Glomerular visceral epithelial cell (primary cell): ENCODE measurements around the gene AGXT2.
"Not testable (repeated sequence)": the region's sequence is repeated elsewhere in the genome, so short reads cannot be mapped to it uniquely, and the experiment has no call there.

Experiments used
- DNase-seq: peaks from one replicate; pipeline ENCODE4 v3.0.0-alpha.2; 2016; ENCODE audit errors: extremely low spot score

The AGXT2 gene

DNA sequence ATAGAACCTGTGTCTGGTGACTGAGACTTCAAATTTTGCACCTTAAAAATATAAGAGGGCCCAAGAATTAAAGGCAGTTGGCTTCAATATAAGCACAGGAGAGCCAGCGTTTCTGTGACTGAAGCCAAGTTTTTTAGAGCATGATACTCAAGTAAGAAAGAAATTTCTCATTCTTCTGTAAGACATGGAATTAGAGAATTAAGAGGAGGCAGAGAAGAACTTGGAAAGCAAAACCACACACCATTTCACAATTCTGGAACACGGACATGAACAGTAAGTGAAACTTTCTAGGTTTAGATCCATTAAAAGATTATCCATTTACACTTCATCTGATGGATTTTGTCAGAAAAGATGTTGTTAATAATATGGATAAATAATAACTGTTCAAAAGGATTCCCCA, 8.9 kb upstream of the AGXT2 start:
- DNase-seq = no peak

GRCh38 chr5:35052838-35053237, 5.1 kb upstream of the AGXT2 start:
- no peak for DNase-seq

DNA sequence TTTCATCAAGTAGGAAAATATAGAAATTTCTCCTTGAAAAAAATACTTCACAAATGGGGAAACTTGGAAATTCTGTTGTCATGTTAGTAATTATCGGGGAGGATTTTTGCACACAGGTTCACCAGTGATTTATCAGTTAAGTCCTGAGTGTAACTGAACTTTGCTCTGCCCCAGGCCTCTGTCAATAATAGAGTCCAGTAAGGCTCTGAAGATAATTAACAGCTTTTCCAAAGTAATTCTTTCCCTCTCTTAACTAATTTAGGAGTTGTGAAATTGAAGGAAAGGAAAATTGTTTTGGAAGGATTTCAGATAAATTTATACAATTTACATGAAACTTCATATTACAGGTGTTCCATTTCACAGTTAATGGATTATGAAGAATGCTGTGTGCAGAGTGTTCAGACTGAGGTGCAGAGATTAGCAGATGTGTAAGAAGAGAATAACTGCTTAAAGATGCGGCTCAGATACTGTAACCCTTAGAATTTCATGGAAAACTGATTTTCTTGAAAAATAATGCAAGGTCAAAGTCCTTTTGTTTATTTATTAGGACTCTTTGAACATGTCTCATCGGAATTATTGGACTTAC, 2.9 kb upstream of the AGXT2 start:
- no peak for DNase-seq

DNA sequence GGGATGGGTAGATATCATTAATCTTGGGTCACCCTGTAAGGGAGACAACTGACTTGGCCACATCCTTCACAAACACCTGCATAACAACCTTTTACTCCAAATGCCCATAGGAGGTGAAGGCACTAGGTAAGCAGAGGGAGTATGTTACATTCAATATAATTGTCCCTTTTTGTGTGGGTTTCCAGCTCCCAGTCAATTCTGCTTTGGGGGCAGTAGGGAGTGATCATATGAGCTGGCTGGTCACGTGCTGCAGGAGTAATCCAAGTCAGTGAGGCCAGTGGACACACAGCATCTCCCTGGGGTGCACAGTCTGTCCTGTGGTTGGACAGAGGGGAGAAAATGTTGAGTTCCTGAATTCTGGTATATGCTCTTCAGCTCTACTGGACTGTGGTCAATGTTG, 1.2 kb upstream of the AGXT2 start:
- DNase-seq = no peak

DNA sequence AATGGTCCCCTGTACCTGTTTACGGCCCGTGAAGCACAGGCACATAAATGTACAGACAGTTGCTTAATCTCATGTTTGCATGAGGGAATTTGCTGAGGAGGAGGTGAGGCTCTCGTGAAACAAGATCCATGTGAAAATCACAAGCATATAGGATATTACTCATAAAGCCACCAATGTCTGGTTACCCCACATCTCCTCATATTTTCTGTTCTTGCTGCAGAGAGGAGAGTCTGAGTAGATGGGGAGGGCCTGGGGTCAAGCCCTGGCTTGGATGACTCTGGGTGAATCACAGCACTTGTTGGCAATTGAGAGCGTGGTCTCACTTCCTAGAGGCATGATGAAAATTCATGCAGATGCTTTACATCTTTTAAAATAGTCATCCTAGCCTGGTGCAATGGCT, 975 bp downstream of the AGXT2 start:
- peak; percentile 76 for DNase-seq

- DNase-seq = no peak
Observed at GRCh38 chr5:35045280-35045679, 2.5 kb downstream of the AGXT2 start.

- DNase-seq = no peak
Observed at GRCh38 chr5:35044649-35045048, 3.1 kb downstream of the AGXT2 start.

DNA sequence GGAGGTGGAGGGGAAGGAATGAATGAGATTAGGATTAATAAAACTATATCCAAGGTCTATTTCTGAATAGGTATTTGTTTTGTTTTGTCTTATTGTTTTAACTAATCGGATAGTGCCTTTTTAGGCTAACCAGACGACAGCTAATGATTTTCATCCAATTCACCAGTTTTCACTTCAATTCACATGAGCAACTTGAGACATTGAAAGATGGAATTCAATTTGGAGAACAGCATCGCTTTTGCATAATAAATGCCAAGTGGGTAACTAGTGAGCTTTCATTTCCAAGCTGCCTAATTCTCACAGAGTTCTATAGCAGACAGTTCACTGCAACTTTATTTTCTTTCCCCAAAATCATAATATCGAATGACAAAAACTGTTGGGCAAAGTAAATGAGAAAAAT, 5.0 kb downstream of the AGXT2 start:
- no peak for DNase-seq

- DNase-seq = no peak
Observed at GRCh38 chr5:35041261-35041660, 6.5 kb downstream of the AGXT2 start.

DNA sequence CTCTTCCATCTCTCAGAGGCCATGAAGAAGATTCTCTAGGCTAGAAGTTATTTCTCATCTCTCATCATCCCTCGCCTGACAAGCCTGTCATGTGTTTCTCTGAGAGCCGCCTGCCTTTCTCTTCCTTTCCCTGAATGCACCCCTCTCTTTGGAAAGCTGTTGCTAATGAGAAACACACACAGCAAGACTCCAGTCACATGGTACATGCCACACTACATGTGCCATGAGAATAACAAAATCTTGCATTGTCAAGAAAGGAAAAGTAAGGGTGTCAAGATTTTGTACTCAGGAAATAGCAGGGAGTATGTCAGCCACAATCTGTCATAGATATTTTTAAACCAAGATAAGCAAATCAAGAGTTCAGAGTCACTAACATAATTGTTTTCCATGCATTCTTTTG, 8.9 kb downstream of the AGXT2 start:
- no peak for DNase-seq

DNA sequence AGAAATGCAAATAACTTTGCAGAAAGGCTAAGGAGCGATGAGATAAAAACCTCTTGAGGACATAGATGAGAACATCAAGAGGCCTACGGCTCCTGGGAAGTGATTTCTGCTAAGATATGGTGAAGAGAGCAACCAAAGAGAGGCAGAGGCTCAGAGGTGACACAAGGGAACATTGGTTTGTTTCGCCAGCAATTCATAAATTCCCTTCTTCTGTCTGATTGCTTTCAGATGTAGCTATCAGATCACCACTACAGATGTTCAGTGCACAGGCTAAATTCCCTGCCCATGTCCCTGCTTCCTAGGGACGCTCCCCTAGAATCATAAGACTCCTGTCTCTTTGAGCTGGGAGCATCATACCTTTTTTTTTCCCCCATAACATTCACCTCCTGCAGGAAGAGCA, 11.2 kb downstream of the AGXT2 start:
- DNase-seq = no peak

GRCh38 chr5:35035929-35036328, 11.8 kb downstream of the AGXT2 start:
- not testable (repeated sequence) for DNase-seq

- no peak for DNase-seq
Observed at GRCh38 chr5:35035271-35035670, 12.5 kb downstream of the AGXT2 start.

DNA sequence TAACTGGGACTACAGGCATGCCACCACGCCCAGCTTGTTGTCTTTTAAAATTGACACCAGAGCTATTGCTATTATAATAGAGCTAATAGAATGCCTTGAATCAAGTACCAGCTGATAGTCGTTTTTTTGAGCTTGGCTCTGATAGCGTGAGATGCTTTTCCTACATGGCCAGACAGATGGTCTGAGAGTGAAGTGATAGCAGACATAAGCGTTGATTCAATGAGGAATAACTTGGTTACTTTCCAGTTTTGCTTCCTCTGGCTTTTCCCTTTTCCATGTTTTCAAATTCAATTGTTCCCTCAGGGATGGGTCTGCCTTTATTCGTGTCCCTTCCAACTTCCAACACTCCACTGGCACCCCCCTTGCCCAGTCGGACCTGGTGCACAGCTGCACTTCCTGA, 15.4 kb downstream of the AGXT2 start:
- no peak for DNase-seq

DNA sequence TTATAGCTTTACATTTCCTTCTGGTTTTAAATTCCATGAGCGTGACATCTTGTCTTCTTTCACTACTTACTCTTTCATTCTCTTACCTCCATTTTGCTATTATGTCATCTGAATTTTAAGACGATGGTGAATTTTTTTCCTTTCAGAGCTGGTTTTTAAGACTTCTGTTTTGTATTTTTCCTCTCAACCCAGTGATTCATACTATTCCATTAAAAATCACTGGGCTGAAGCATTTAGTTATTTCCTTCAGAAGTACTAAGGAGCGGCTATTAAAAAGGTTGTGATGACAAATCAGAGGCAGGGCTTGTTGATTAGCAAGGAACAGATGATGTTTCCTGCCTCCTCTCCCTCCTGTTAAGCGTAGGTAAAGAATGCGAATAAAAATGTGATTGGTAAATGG, 16.5 kb downstream of the AGXT2 start:
- peak; percentile 60 for DNase-seq

DNA sequence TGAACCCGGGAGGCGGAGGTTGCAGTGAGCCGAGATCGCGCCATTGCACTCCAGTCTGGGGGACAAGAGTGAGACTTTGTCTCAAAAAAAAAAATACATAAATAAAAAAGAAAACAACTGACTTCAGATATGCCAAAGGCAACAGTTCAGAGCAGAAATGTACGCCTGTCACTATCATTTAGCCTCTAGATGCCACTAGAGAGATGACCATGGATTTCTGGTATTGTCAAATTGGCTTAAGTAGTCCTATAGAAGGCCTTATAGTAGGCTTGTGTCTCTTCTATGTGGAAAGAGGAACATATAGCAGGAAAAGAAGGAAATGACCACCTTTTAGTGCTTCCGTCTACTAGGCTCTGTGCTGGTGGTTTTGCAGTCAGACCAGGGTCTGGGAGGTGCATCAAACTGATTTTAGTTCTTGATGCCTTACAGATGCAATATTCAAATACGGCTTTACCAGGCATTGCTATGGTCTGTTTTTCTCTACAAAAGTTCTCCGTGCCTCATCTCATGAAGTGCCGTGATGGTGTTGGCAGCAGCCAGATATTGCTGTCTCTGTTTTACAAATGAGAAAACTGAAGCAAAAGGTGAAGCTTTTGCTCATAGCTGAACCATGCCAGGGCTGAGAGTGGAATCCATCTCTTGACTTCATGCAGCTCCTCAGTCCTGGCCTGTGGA, 17.2 kb downstream of the AGXT2 start:
- DNase-seq = no peak

- DNase-seq = peak; percentile 72
Observed at GRCh38 chr5:35029333-35029732, 18.4 kb downstream of the AGXT2 start.

GRCh38 chr5:35026941-35027340, 20.8 kb downstream of the AGXT2 start:
- peak; percentile 40 for DNase-seq

GRCh38 chr5:35026280-35026840, 21.4 kb downstream of the AGXT2 start:
- no peak for DNase-seq

DNA sequence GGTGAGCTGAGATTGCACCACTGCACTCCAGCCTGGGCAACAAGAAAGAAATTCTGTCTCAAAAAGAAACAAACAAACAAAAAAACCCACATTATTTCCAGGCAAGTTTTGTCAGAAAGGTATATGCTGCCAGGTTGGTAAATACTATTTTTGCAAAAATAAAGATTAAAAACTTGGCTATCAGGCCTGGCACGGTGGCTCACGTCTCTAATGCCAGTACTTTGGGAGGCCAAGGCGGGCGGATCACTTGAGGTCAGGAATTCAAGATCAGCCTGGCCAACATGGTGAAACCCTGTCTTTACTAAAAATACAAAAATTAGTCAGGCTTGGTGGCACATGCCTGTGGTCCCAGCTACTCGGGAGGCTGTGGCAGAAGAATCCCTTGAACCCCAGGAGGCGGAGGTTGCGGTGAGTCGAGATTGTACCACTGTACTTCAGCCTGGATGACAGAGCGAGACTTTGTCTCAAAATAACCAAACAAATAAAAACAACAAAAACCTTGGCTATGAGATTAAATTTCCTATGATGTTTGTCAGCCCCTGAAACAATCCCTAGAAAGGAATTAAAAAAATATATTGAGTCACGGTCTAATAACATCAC, 22.7 kb downstream of the AGXT2 start:
- DNase-seq = no peak

- DNase-seq = no peak
Observed at GRCh38 chr5:35023391-35024178, 24.2 kb downstream of the AGXT2 start.
